Peyer's patch (tissue), 4 donors: ENCODE data around the gene ARMH3.

Experiments
- POLR2A ChIP-seq, 2 donors: fragments of 450-650 bp; IDR thresholded peaks; one replicate each; pipeline ENCODE4 v1.5.1; 2017; ENCODE audit warnings: antibody characterized with exemption in 2 of 2, mild to moderate bottlenecking in 2 of 2, moderate library complexity in 2 of 2
- TF ChIP-seq, protein P1 (sequence below), 6 experiments: fragments of 450-650 bp in 4 of 6; fragments of 200-600 bp in 2 of 6; sonication (generic) in 1 of 6; IDR thresholded peaks; one replicate each; pipeline ENCODE4 v1.5.1; 2017 to 2019; ENCODE audit warnings: antibody characterized with exemption in 6 of 6, mild to moderate bottlenecking in 3 of 6, moderate library complexity in 1 of 6

DNA sequence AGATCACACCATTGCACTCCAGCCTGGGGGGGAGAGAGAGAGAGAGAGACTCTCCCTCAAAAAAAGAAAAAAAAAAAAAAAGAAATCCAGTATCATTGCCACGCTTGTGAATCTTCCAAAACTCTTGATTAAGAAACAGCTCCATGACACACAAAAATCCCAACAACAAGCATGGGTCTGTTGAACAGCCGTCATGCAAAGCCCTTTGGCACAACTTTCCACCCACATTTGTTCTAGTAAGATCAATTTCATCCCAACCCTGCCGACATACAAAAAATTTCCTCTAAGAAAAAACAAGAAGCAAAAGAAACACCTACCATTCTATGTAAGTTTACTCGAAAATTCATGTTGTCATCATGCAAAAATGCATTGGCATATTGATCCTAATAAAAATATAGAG is 62.8 kb downstream of the ARMH3 start:
- TF ChIP-seq POLR2A (IDR thresholded peaks at IDR 0.05): no peak
- TF ChIP-seq, protein P1, sequence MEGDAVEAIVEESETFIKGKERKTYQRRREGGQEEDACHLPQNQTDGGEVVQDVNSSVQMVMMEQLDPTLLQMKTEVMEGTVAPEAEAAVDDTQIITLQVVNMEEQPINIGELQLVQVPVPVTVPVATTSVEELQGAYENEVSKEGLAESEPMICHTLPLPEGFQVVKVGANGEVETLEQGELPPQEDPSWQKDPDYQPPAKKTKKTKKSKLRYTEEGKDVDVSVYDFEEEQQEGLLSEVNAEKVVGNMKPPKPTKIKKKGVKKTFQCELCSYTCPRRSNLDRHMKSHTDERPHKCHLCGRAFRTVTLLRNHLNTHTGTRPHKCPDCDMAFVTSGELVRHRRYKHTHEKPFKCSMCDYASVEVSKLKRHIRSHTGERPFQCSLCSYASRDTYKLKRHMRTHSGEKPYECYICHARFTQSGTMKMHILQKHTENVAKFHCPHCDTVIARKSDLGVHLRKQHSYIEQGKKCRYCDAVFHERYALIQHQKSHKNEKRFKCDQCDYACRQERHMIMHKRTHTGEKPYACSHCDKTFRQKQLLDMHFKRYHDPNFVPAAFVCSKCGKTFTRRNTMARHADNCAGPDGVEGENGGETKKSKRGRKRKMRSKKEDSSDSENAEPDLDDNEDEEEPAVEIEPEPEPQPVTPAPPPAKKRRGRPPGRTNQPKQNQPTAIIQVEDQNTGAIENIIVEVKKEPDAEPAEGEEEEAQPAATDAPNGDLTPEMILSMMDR (IDR thresholded peaks at IDR 0.05): no peak
